HUES48 (cell line): ENCODE results near the gene TLE6.
"Not testable (repeated sequence)": the region's sequence is repeated elsewhere in the genome, so short reads cannot be mapped to it uniquely, and the experiment has no call there.

Experiments used
- H3K27ac ChIP-seq: one replicate; pipeline ENCODE4 v1.7.0; 2013; ENCODE audit warnings: low read depth, low read length, inconsistent platforms
- H3K27me3 ChIP-seq: 2 replicates; pipeline ENCODE4 v1.6.1; 2013; ENCODE audit warnings: mild to moderate bottlenecking, low read length; ENCODE audit not compliant: control insufficient read depth, insufficient read depth
- H3K36me3 ChIP-seq: 2 replicates; pipeline ENCODE4 v1.6.1; 2013; ENCODE audit warnings: low read length; ENCODE audit not compliant: control insufficient read depth, insufficient read depth
- H3K4me1 ChIP-seq: 2 replicates; pipeline ENCODE4 v1.6.1; 2013; ENCODE audit warnings: mild to moderate bottlenecking, low read length; ENCODE audit not compliant: control insufficient read depth, insufficient read depth
- H3K4me3 ChIP-seq: 2 replicates; pipeline ENCODE4 v1.5.1; 2013; ENCODE audit warnings: mild to moderate bottlenecking, low read depth, low read length
- H3K9ac ChIP-seq: 2 replicates; pipeline ENCODE4 v1.6.1; 2013; ENCODE audit warnings: mild to moderate bottlenecking, low read depth, low read length, moderate library complexity
- H3K9me3 ChIP-seq: 2 replicates; pipeline ENCODE4 v1.6.1; 2013; ENCODE audit warnings: low read length; ENCODE audit not compliant: control insufficient read depth, insufficient read depth

The TLE6 gene

DNA sequence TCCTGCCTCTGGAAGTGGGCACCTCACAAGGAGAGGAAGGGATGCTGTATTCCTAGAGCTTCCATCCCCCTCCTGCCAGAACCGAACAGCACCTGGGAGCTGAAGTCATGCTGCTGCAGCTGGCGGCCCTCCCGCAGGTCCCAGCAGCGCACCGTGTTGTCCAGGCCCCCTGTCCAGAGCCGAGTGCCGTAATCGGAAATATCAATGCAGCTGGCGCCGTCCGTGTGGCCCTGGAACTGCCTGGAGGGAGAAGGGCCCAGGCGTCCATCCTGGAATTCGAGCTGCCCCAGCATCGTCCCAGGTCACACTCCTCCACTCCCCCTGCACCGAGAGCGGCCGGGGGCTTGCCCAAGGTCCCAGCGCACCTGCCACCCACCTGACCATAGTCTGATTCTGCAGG, 28.0 kb downstream of the TLE6 start:
- Histone ChIP-seq H3K4me1 (no peaks in the 10 kb centered on the region; the same call in 1 of the 2 replicates), H3K9ac (no peak overlapping the region), H3K36me3 (0 out of 2 replicates have a peak, but pooled peaks cover 3% of the 10 kb centered on the region), H3K9me3 (no peaks in the 10 kb centered on the region), H3K4me3 (no peak overlapping the region; the same call in 1 of the 2 replicates), H3K27ac (no peak overlapping the region), H3K27me3 (no peaks in the 10 kb centered on the region)

DNA sequence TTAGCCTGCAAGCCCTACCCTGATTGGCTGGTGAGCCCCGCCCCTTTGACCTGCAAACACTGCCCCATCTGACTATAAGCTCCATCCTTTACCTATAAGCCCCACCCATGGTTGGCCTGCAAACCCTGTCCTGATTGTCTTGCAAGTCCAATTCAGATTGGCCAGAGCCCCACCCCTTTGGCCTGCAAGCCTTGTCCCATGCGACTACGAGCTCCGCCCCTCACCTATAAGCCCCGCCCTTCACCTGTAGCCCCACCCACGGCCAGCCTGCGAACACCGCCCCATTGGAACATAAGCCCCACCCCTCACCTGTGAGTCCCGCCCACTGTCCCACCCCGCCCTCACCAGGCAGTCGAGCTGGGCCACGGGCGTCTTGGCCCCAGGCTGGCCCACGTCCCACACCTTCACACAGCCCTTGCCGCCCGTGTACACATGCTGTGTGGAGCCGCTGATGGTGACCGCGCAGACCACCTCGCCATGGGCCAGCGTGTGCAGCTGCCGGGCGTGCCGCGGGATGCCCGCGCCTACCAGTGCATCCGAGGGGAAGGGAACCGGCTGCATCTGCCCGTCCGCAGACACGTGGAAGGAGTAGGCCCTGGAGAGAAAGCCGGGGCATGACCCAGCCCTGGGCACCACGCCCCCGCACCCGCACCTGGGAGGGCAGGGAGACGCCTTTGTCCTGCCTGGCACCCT, 28.9 kb downstream of the TLE6 start:
- no peak overlapping the region for H3K9ac ChIP-seq
- H3K9me3 ChIP-seq, result no peaks in the 10 kb centered on the region
- H3K4me3 ChIP-seq, result no peak overlapping the region
- no peaks in the 10 kb centered on the region; the same call in 1 of the 2 replicates for H3K4me1 ChIP-seq
- H3K36me3 ChIP-seq, result 0 out of 2 replicates have a peak, but pooled peaks cover 3% of the 10 kb centered on the region
- H3K27ac ChIP-seq, result no peak overlapping the region
- no peaks in the 10 kb centered on the region for H3K27me3 ChIP-seq

GRCh38 chr19:3007975-3008374, 30.6 kb downstream of the TLE6 start:
- no peaks in the 10 kb centered on the region; the same call in 1 of the 2 replicates for H3K4me1 ChIP-seq
- no peaks in the 10 kb centered on the region for H3K27me3 ChIP-seq
- H3K4me3 ChIP-seq, result no peak overlapping the region
- no peaks in the 10 kb centered on the region for H3K9me3 ChIP-seq
- no peak overlapping the region for H3K9ac ChIP-seq
- no peak overlapping the region for H3K27ac ChIP-seq
- H3K36me3 ChIP-seq, result no peaks in the 10 kb centered on the region

- no peaks in the 10 kb centered on the region for H3K27me3 ChIP-seq
Measured at GRCh38 chr19:3008994-3009393, 31.6 kb downstream of the TLE6 start.

DNA sequence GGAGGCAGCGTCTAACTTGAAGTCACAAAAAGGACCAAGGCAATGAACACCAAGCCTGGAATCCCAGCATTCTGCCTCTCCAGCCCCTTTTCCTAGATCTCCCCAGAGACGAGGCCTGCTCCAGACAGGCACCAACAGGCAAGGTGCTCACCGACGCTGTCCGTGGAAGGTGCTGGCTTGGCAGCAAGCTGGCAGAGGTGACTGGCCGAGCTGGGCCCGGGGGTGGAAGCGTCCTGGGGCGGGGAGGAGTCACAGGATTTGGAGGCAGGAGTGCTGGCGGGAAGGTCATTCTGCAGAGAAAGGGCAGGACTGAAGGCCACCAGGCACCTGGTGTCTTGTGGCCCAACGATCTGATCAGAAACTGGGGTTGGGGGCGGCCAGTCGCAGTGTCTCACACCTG, 33.5 kb downstream of the TLE6 start:
- Histone ChIP-seq H3K9ac (no peak overlapping the region), H3K27me3 (no peaks in the 10 kb centered on the region), H3K9me3 (no peaks in the 10 kb centered on the region), H3K4me3 (no peak overlapping the region), H3K27ac (no peak overlapping the region), H3K36me3 (no peaks in the 10 kb centered on the region), H3K4me1 (no peaks in the 10 kb centered on the region; the same call in 1 of the 2 replicates)

More at GRCh38 chr19:3008994-3009393, 31.6 kb downstream of the TLE6 start:
- Histone ChIP-seq H3K9ac (no peak overlapping the region), H3K27ac (no peak overlapping the region), H3K4me1 (no peaks in the 10 kb centered on the region; the same call in 1 of the 2 replicates), H3K36me3 (no peaks in the 10 kb centered on the region), H3K9me3 (no peaks in the 10 kb centered on the region), H3K4me3 (no peak overlapping the region)

- H3K9me3 ChIP-seq, H3K27me3 ChIP-seq, H3K27ac ChIP-seq, H3K36me3 ChIP-seq, H3K4me3 ChIP-seq, H3K4me1 ChIP-seq, H3K9ac ChIP-seq: not testable (repeated sequence)
Measured at GRCh38 chr19:3012059-3012458, 34.7 kb downstream of the TLE6 start.

- no peak overlapping the region for H3K27ac ChIP-seq
- H3K4me1 ChIP-seq, result no peaks in the 10 kb centered on the region
- no peaks in the 10 kb centered on the region for H3K27me3 ChIP-seq
- no peak overlapping the region for H3K4me3 ChIP-seq
- no peaks in the 10 kb centered on the region for H3K9me3 ChIP-seq
- H3K9ac ChIP-seq, result no peak overlapping the region
- no peaks in the 10 kb centered on the region for H3K36me3 ChIP-seq
Measured at GRCh38 chr19:3012621-3013262, 35.4 kb downstream of the TLE6 start.

- Histone ChIP-seq H3K27ac (no peak overlapping the region), H3K4me1 (no peaks in the 10 kb centered on the region), H3K36me3 (no peaks in the 10 kb centered on the region), H3K4me3 (no peak overlapping the region), H3K27me3 (no peaks in the 10 kb centered on the region), H3K9me3 (no peaks in the 10 kb centered on the region), H3K9ac (no peak overlapping the region)
Measured at GRCh38 chr19:3013263-3013725, 35.9 kb downstream of the TLE6 start.

DNA sequence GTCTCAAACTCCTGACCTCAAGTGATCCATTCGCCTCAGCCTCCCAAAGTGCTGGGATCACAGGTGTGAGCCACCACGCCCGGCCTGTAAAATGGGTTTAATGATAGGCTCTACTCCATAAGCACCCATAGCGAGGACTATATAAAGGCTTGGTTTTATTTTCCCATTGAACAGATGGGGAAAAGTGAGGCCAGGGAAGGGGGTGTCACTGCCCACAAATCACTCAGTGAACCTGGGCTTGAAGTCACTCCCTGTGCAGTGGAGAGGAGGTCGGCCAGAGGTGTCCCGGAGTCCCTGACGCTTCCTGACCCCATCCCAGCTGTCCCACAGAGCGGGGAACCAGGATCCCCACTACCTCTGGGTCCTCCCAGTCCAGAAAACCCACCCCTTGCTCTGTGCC, 36.8 kb downstream of the TLE6 start:
- H3K9ac ChIP-seq, result no peak overlapping the region
- H3K27ac ChIP-seq, result no peak overlapping the region
- no peaks in the 10 kb centered on the region for H3K9me3 ChIP-seq
- no peaks in the 10 kb centered on the region for H3K27me3 ChIP-seq
- H3K4me3 ChIP-seq, result no peak overlapping the region
- H3K4me1 ChIP-seq, result no peaks in the 10 kb centered on the region
- H3K36me3 ChIP-seq, result no peaks in the 10 kb centered on the region

DNA sequence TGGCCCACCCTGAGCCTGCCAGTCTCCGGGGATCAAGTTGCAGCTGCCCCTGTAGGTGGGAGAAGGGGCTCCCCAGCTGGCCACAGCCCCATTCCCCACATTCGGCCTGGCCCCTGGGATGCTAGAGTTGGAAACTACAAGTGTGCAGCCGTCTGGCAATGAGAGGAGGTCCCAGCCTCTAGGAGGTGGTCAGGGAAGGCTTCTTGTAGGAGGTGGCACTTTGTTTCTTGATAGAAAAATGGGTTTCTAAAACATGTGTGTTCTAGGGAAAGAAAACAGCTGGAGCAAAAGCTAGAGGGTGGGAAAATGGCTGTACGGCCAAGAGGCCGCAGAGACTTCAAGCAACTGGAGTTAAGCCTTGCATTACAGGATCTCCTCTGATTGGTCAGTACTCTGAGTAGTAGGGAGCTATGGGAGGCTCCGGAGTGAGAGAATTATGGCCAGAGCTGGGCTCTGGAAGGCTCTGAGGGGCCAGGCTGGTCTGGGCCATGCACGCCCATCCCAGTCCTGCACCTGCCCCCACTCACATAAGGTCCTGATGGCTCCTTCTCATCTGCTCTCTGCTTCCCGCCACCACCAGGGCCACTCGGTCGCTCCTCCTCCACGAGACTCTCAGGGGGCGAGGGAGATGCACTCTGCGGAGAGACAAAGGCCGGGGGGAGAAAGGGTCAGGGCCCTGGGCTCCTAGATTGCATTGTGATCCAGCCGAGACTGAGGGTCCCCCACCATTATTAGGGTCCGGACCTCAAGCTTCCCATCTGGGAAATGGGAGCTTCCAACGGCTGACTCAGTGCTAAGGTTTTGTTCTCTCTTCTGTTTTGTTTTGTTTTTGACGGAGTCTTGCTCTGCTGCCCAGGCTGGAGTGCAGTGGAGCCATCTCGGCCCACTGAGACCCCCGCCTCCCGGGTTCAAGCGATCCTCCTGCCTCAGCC, 38.0 kb downstream of the TLE6 start:
- Histone ChIP-seq H3K9me3 (no peaks in the 10 kb centered on the region), H3K27me3 (no peaks in the 10 kb centered on the region), H3K4me3 (no peak overlapping the region), H3K27ac (no peak overlapping the region), H3K9ac (no peak overlapping the region), H3K36me3 (no peaks in the 10 kb centered on the region), H3K4me1 (no peaks in the 10 kb centered on the region)
